ENCODE measurements around the gene HACD2.

HACD2 gene

DNA sequence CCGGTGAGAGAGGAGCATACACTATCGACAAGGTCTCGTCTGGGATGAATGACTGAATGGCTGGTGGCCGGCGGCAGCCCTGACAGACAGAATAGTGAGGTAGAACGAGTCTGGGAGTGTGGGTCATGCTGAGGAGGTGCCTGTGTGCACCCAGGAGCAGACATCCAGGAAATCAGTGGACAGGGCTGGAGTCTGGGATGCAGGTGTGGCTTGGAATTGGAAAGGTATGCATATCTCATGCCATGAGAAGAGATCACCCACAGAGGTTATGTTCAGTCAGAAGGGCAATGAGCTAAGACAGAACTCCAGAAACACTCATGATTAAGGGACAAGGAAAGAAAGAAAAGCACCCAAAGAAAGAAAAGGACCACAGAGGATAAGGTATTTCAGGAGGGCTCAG lies 20.8 kb downstream of the HACD2 start:
- DNase-seq: no peak

DNA sequence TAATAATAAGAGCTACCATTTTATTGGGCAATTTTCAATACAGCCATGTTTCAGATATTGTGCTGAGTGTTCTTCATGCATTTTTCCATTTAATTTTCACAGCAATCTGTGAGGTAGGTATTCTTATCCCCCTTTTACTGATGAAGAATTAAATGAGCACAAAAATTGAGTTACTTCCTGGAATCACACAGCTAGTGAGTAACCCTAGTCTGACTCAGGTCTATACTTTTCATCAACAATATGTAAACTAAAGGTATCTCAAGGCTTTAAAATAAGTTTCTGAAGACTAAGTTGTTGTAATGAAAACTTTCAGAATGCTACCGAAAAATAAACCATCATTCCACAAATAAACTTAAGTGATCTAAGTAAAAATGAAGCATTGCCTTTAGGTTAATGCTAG lies 22.3 kb downstream of the HACD2 start:
- DNase-seq: no peak

DNA sequence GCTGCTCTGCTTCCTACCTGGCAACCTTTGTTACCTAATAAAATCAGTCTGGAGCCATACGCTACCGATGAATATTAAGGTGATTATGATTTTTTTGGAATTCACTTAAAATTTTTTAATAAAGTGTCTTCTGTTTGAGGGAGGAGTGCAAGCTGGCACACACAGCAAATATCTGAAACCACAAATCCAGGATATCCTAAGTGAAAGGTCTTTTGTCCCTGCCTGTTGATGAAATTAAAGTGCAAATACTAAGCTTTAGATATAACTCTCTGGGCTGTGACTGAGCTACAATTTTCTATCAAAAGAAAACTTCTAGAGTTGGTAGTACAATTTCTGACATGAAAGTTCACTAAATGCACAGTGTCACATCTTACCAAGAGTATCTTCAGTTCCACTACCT lies 23.7 kb downstream of the HACD2 start:
- no peak for DNase-seq

DNA sequence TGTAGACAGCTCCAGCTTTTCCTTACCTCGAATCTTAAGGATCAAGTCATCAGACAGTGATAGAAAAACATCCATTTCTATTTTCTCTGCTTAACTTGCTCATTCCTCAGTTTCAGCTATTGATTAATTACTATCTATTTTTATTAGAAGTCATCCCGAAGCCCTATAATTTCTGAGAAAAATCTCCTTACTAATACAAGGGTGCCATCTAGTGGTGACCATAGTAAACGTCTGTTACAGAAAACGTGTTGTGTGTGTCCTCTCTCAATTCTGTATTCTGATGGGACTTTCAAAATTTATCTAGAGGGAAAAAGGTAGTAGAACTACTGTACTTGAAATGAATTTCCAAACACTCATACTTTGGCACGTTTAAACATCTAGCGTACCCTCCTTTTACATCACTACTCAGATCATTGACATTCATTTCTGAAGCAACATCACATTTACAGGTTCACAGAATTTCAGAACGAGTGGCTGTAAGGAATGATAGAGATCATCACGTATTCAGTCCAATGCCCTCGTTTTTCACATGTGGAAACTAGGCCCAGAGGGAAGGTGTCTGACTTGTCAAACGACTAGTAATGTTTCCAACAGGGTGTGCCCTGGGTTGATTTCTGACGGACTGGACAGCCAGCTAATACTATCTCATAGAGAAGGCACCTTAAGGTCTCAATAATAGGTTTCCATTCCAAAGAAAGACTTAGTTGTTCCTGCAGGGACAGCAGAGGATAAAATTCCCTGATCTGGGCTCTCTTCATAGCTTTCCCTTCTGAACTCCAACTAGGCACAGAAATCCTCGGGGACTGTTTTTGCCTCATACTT lies 25.6 kb downstream of the HACD2 start:
- peak; percentile 15 for DNase-seq

DNA sequence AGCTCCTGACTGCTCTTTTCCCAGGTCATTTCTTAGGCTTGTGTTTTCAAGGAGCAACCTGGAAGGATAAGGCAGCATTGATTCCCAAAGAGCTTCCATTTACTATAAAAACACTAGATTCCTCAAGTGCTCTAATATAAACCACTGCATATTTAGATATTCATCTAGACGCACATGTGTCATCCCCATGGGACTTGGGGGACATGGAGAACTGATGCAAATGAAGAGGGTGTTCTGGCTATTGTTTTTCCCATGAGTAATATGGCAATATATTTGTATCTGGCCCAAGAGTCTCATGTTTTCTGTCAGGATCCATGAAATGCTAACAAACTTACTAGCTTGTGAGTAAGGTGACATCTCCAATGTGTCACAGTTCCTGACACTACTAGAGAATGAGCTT lies 31.3 kb downstream of the HACD2 start:
- DNase-seq: no peak

DNA sequence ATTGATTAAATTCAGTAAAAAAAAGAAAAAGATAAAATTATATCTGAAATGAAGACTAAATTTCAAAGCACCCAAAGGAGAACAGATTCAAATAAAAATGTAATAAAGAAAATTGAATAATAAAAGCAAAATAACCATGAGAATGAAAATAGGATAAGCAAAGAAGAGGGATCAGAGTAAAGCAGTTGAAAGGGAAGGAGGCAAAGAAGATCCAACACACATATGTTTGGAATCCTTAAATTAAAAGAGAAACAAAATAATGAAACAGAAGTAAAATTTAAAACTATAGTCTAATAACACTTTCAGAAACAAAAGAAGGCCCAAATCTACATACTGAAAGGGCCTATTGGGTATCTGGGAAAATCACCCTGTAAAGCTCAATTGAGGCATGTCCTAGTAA lies 32.1 kb downstream of the HACD2 start:
- no peak for DNase-seq

DNA sequence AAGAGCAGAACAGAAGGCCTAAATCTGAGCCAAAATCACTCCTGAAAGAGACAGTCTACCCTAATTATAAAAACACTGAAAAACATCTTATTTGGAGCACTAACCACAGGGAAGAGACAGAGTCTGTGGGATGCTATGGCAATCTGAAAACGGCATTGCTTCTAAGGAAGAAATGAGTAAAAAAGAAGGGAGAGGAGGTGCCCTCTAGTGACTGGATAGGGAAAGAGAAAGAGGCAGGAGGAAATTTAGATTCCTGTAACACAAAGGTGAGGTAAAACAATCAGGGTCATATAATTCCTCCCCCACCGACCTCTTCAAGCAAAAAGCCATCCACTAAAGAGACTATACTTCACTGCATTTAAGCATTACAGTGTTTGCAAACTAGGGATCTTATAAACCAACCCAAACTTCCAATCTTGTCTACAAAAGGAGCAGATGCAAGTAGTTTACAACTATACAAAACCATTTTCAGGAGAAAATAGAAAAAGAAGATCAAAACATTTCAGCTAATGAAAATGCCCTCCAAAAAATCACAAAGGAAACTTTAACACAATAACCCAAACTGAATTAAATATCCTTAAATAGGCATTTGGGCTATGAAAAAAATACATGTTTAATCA lies 32.6 kb downstream of the HACD2 start:
- DNase-seq: no peak

DNA sequence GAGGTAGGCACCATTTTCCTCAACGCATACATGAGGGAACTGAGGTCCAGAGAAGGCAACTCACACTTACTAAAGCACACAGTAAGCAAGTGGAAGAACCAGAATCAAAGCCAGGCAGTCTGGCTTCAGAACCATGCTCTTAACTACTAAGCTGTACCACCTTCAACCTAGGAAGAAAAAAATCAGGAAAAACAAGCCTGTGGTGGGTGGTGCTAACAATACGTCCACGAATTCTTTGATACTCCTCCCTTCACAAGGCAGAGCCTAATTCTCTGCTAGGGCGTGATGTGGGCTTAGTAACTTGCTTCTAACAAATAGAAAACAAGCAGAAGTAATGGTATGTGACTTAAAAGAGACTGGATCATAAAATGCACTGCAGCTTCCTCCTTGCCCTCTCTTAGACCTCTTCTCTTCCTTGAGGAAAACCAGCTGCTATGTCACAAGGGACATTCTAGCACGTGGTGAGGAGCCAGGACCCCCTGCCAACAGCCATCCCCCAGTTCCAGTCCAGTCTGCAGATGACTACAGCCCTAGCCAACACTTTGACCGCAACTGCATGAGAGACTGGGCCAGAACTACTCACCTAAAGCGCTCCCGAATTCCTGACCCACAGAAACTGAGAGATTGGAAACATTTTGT lies 36.9 kb downstream of the HACD2 start:
- no peak for DNase-seq

DNA sequence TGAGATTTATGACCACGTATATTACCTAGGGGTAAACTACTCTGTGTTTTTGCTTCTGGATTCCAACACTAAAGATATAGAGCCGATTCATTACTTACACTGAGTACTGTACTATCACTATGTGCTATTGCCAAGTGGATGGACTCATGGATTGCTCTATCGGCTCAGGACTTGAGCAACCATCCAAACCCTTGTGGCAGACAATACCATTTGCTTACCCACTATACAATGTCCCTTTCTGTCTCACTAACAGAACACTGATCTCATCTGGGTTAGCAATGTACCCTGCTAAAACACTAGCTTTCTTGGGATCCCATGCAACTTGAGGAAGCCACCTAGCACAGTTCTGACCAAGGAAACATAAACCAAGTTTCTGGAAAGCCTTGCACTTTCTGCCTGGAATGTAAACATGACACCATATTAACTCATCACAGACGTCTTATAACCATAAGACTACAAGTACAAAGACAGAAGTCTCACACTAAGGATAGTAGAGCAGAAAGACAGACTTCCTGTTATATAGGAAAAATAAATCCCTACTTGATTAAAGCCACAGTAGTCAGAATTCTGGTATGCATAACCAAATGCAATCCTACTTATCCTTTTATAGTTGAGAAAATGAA lies 38.6 kb downstream of the HACD2 start:
- no peak for DNase-seq

DNA sequence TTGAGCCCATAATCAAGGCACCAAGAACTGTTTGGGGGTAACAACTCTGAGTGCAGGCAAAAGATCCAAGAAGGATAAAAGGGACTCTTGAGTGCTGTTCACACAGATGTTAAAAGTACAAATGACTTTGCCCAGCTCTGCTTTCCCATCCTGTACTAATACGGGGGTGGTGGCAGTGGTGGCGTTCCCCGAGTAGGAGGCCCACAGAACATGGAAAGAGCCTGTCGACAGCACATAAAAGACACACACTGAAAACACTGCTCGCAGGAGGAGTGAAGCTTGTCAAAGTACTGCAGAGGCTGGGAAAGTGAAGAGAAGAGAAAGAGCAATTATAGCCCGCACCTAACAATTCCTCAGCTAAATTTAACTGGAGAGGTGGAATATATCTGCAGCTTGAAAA lies 40.9 kb downstream of the HACD2 start:
- DNase-seq: no peak

DNA sequence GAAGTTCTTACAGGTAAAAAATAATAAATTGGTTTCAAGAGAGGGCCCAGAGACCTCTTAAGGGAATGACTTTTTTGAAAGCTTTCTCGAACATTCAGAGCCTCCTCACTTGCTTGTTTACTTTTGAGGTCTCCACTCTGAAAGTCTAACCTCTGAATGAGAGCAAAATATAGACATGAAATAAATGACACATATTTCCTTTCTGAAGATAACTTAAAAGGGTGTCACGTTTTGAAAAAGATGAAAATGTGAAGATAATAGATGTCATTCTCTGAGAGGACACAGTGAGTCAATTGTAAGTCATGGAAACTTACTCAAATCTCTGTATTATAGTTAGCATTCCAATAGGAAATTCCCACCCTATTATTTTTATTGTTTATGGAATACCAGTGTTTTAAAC lies 44.6 kb downstream of the HACD2 start:
- no peak for DNase-seq

DNA sequence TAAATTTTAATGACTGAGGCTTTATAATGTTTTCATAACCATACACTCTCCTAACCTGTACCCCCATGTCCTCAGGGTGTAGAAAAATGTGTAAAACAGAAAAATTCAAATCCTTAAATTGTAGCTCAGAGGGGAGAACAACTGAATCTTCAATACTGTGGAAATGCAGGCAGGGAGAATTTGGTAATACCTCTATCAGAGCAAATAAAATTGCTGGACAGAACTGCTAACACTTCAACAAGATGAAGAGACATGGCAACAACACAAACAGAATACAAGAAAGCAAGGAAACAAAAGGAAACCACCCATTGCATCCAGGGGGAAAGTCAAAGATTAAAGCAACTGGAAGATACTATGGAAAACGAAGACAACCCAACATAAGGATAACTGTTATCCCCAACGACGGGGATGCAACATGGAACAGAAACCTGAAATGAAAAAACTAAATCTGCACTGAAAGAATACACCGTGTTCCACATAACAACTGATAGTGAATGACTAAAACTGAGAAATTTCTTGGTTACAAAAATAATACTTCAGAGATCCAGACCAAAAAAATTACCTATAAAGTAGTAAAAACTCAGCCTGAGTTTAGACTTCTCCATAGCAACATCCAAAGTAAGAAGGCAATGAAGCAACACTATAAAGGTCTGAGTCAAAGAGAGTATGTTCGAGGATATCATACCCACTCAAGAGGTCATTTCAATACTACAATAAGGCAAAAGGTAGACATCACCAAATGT lies 48.5 kb downstream of the HACD2 start:
- DNase-seq: no peak

DNA sequence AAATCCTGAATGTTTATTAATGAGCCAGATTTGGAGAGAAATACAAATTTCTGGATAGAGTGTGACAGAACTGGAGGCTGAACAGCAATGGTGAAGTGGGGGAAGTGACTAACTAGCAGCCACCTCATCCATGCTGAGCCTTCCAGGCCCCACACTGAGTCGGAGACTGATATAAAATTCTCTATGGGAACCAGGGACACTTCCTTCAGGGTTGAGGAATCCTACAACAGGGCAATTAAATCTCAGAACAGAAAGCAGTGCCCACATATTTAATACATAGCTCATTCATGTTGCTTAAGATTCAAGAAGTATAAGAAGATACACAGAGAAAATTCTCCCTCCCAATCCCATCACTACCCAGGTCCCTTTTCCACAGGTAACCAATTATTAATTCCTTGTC lies 49.3 kb downstream of the HACD2 start:
- no peak for DNase-seq

DNA sequence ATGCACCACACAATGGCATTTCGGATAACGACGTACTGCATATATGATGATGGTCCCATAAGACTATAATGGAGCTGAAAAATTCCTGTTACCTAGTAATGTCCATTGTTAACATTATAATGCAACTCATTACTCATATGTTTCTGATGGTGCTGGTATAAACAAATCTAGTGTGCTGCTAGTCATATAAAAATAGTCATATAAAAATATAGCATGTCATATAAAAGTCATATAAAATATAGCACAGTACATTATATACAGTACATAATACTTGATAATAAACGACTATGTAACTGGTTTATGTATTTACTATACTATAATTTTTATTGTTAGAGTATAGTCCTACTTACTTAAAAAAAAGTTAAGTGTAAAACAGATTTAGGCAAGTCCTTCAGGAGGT lies 50.6 kb downstream of the HACD2 start:
- no peak for DNase-seq

DNA sequence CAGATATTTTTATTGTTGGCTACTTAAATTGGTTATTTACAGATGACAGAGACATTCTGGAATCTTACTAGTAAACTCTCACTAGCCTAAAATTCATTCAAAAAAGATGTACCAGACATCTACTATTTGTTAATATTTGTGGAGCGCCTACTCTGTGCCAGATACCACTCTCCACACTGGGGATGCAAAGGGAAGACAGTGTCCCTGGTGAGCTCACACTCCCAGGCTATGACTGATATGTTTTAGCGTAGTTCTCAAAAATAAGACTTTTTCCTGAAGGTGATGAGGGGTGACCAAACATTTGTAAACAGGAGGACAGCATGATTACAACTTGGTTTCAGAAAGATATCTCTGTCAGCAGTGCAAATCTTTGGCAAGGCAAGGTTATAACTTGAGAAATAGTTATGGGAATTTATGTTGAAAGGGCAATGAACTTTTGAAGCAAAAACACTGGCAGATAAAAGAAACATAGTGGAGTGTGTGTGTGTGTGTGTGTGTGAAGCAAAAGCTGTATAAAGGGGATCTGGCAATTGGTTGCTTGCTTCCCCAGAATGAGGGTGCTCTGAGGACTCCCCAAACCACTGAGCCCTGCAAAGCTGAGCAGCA lies 51.2 kb downstream of the HACD2 start:
- DNase-seq: no peak

DNA sequence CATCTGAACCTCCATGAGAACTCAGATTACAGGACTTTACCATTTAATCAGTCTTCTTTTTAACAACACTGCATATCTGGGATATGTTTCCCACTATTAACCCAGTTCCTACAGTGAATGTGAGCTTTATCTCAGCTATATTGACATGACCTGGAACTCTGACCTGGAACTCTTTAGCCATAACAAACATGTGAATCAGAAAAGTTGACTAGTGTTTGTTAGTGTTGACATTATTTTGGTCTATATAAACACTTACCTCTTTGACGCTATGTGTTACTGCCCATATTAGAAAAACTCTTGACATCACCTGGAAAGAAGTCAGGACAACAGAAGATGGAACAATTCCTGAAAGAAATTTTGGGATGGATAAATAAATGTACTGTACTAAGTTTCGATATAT lies 56.7 kb downstream of the HACD2 start:
- no peak for DNase-seq

DNA sequence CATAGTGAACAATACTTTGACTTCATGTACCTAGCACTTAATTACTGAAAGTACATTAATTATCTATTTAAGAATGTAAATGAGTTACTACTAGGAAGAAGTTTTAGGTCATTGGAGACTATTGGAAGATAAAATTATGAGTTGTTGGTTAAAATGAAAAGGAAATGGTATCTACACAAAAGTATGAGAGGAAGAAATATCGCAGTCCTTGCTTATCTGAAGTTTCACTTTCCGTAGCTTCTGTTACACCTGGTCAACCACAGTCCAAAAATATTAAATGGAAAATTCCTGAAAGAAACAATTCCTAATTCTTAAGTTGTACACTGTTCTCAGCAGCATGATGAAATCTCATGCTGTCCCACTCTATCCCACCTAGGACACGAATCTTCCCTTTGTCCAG lies 57.8 kb downstream of the HACD2 start:
- DNase-seq: no peak

DNA sequence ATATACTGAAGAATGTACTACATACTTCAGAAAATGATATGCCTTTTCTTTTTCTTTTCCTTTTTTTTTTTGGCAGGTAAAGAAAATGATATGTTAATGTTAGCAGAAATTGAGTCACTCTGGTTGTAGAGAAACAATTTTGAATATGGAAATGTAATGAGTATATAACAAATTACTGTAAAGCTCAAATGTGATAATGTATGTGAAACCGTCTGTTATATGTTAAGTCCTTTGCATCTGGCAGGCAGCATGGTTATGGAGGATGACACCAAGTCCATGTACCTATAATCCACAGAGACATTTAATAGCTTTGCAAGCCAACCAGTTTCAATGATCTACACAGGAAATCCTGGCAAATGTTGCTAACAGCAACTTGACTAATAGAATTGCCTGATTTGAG lies 58.4 kb downstream of the HACD2 start:
- no peak for DNase-seq

DNA sequence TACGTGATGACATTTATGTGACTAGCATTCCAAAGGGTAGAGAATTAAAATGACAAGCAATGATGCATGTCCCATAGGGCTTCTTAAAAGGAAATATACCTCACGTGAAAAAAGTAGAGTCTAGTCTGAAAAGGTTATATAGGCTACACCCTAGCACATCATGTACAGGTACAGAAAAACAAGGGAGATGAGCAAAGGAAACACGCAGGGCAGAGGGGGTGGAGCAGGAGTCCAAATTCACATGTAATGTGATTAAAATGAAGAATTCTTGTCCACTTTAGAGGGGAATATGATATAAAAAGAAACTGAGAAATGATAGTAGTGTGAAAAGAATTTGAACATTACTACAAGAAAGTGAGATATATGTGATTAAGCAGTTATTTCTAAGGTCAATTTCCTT lies 59.4 kb downstream of the HACD2 start:
- no peak for DNase-seq

DNA sequence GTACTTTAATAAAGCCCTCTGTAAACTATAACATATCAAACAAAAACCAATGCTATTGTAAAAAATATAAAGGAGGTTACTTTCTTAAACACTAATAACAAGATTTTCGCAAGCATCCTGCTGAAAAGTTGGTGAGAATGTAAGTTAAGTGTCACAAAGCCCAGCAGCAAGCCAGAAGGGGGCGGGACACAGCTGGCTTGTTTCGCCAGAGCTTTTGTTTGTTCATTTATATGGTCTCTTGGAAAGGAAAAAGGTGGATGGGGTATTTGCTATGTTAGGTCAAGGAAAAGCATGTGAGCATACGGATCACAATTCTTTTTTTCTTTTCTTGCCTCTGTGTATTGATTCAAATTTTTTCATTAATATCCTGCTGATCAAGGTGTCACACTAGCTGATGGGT lies 59.9 kb downstream of the HACD2 start:
- DNase-seq: no peak

DNA sequence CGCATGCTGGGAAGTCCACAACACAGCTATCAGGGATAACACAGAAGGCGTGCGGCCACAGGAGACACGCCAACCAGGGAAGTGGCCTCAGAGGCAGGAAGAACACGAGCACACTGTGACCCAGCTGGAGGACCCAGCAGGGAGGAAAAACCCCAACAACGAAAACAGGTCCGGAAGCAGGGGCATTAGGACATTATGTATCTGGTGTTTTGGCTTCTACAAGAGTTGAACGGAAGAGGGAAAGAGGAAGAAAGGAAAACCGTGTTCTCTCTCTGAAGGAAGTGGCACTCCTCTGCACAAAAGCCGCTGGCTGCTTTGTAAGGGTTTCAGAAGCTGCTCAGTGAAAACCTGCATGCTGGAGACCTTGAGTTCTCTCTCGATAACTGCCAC lies 61.8 kb downstream of the HACD2 start:
- DNase-seq: no peak

DNA sequence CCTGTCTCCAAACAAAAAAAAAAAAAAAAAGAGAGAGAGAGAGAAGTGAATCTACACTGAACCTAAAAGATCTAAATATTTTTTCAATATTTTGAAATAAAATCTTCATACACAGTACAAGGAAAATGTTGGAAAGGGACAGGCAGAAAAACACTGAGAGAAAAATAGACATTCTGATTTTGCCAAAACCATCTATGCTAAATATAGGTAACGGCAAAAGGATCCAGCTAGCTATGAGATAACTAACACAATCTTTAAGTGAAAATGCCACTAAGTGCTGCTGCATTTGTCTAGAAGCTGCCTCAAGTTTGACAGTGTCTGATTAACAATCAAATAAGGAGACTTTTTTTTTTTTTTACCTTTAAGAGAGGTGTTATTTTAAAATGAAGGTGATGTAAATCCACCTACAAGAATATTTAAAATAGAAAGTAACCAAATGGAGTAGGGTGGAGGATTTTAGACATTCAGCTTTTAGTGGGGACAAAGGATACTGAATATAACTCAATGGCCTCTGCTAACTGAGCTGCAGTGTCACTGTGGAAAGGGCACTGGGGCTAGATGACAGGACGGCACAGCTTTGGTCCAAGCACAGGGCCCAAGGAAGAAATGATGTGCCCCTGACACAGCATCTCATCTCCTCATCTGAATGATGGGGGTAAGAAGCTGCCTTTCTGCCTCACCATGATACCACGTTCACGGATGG lies 62.4 kb downstream of the HACD2 start:
- DNase-seq: no peak

Data from amniotic stem cell (primary cell).